Activated T-helper 2 cell treated with anti-CD3 and anti-CD28 coated beads, Interferon-gamma antibody, Interleukin-2, Interleukin-4, amounts not matched to agents 10 μg/mL and 5 μg/mL and 100 μg/mL, durations not matched to agents 14 hours and 24 hours and 36 hours (primary cell): Measurements from ENCODE around the gene TNP1. TPM values are rescaled to one million over a fixed set of nuclear protein-coding genes. Genes with fewer than 3 reads are reported as not detected.

Experiments used
- DNase-seq: peaks from one replicate; pipeline ENCODE4 v3.0.0; 2021; ENCODE audit warnings: low spot score
- H3K27ac Mint-ChIP-seq: one replicate; pipeline ENCODE4 v1.8.0; 2021; ENCODE audit warnings: mixed read lengths
- H3K27me3 Mint-ChIP-seq: one replicate; pipeline ENCODE4 v1.8.0; 2021; ENCODE audit warnings: low read depth, mixed read lengths
- H3K36me3 Mint-ChIP-seq: one replicate; pipeline ENCODE4 v1.8.0; 2021; ENCODE audit warnings: low read depth, mixed read lengths
- H3K4me1 Mint-ChIP-seq: one replicate; pipeline ENCODE4 v1.8.0; 2021; ENCODE audit warnings: low read depth, mixed read lengths
- H3K4me3 Mint-ChIP-seq: one replicate; pipeline ENCODE4 v1.8.0; 2021; ENCODE audit warnings: low read depth, mild to moderate bottlenecking, moderate library complexity, mixed read lengths
- H3K9me3 Mint-ChIP-seq: one replicate; pipeline ENCODE4 v1.8.0; 2021; ENCODE audit warnings: mixed read lengths
- intact Hi-C: fragments of 100-400 bp; cut with micrococcal nuclease; formaldehyde crosslinking; loops from one replicate; pipeline ENCODE4 v1.15.1; 2023
- total RNA-seq: library from RNA; stranded (reverse); gene quantifications from 2 replicates; pipeline ENCODE4 v1.2.3, GENCODE V29; 2022

Gene TNP1
- total RNA-seq, 1 donor from 2014 or later: not detected

- H3K27ac Mint-ChIP-seq: no peak overlapping the region
- no peak overlapping the region for H3K4me3 Mint-ChIP-seq
- H3K36me3 Mint-ChIP-seq: no peaks in the 10 kb centered on the region
- no peak for DNase-seq
- no peaks in the 10 kb centered on the region for H3K4me1 Mint-ChIP-seq
- H3K27me3 Mint-ChIP-seq: peaks cover 12% of the 10 kb centered on the region
- no peaks in the 10 kb centered on the region for H3K9me3 Mint-ChIP-seq
- intact Hi-C loops: no loop called here
These were observed 39.2 kb downstream of the TNP1 start for GRCh38 chr2:216820709-216821108.

DNA sequence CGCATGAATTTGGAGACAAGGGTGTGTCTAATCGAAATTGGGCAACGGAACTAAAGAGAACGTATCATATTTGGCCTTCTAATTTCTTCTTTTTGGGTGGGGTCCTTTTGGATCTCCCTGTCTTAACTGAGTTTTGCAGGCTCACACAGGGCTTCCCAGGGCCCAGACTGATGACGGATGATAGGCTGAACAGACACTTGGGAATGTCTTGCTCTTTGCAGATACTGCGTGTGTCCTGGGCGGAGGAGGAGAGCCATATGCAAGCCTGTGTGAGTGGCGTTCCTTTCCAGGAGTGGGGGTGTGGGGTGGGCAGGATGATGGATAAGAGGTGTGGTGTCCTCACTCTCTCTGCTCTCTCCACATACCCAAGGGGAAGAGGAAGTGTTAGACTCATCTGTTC, 40.1 kb downstream of the TNP1 start:
- H3K9me3 Mint-ChIP-seq: no peaks in the 10 kb centered on the region
- no peak overlapping the region for H3K27ac Mint-ChIP-seq
- H3K27me3 Mint-ChIP-seq: peaks cover 11% of the 10 kb centered on the region
- no peak overlapping the region for H3K4me3 Mint-ChIP-seq
- DNase-seq: no peak
- no peaks in the 10 kb centered on the region for H3K4me1 Mint-ChIP-seq
- intact Hi-C loops: no loop called here
- H3K36me3 Mint-ChIP-seq: no peaks in the 10 kb centered on the region

DNA sequence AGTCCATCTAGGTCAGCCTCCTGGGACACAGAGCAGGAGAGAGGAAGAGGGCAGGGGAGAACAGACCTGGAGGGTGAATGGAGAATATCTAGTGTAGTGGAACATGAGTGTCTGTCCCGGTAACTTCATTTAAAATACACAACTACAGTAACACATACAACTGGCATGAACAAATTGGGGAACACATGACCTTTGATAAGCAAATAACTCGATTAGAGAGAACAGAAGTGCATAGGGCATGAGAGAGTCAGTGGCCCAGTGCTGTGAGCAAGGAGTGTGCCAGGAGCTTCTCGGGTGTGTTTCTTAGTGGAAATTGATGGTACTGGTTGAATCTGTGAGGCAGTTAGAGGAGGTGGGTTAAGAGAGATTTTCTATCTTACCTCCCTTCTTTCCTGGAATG, 40.8 kb downstream of the TNP1 start:
- Mint-ChIP-seq H3K27ac (no peak overlapping the region), H3K9me3 (no peaks in the 10 kb centered on the region), H3K27me3 (peaks cover 11% of the 10 kb centered on the region), H3K4me1 (no peaks in the 10 kb centered on the region), H3K4me3 (no peak overlapping the region), H3K36me3 (no peaks in the 10 kb centered on the region)
- intact Hi-C loops: no loop called here
- no peak for DNase-seq

GRCh38 chr2:216810399-216811160, 49.3 kb downstream of the TNP1 start:
- peaks cover 3% of the 10 kb centered on the region for H3K27me3 Mint-ChIP-seq
- H3K4me3 Mint-ChIP-seq: no peak overlapping the region
- H3K27ac Mint-ChIP-seq: no peak overlapping the region
- no peak for DNase-seq
- H3K9me3 Mint-ChIP-seq: no peaks in the 10 kb centered on the region
- intact Hi-C loops: no loop called here
- no peaks in the 10 kb centered on the region for H3K4me1 Mint-ChIP-seq
- no peaks in the 10 kb centered on the region for H3K36me3 Mint-ChIP-seq

Other genes starting within 250 kb of the TNP1 start
- gene IGFBP2, start 226.6 kb downstream of the TNP1 start, total RNA-seq: 30.1 and 32.5 TPM in 2 replicates
- gene IGFBP5, start 164.5 kb downstream of the TNP1 start, total RNA-seq: not detected in 2 replicates